BE2C (cell line): ENCODE measurements around the gene GLIS1.

Source experiments
- DNase-seq: peaks from one replicate; pipeline ENCODE4 v3.0.0-alpha.2; 2020
- H3K27me3 ChIP-seq: fragments of 250-450 bp; sonication (Bioruptor Pico); 2 replicates; pipeline ENCODE4 v1.5.1; 2020; ENCODE audit warnings: mild to moderate bottlenecking
- H3K36me3 ChIP-seq: fragments of 250-450 bp; sonication (Bioruptor Pico); 2 replicates; pipeline ENCODE4 v1.5.1; 2020; ENCODE audit warnings: mild to moderate bottlenecking
- H3K4me1 ChIP-seq: fragments of 250-450 bp; sonication (Bioruptor Pico); 2 replicates; pipeline ENCODE4 v1.5.1; 2020
- H3K4me3 ChIP-seq: 2 replicates; pipeline ENCODE4 v1.5.1; 2011; ENCODE audit warnings: low read depth, low read length
- H3K9me3 ChIP-seq: fragments of 250-450 bp; sonication (Bioruptor Pico); 2 replicates; pipeline ENCODE4 v1.5.1; 2020
- CTCF ChIP-seq: IDR thresholded peaks from 2 replicates; pipeline ENCODE4 v1.5.1; 2012; ENCODE audit warnings: mild to moderate bottlenecking, low read depth, low read length

Gene GLIS1

GRCh38 chr1:53525595-53525994 is 213.4 kb downstream of the GLIS1 start:
- TF ChIP-seq CTCF, result 0 out of 2 replicates have a peak, but pooled peaks have one; percentile 10
- peaks cover 17% of the 10 kb centered on the region for H3K4me1 ChIP-seq
- DNase-seq, result peak; percentile 30

GRCh38 chr1:53524428-53525375 is 214.3 kb downstream of the GLIS1 start:
- TF ChIP-seq CTCF, result no peak
- Histone ChIP-seq H3K27me3 (no peaks in the 10 kb centered on the region), H3K4me1 (peaks cover 17% of the 10 kb centered on the region), H3K9me3 (no peaks in the 10 kb centered on the region), H3K36me3 (no peaks in the 10 kb centered on the region), H3K4me3 (no peak overlapping the region)
- peak; percentile 28 for DNase-seq

More at GRCh38 chr1:53525595-53525994, 213.4 kb downstream of the GLIS1 start:
- Histone ChIP-seq H3K36me3 (no peaks in the 10 kb centered on the region), H3K4me3 (no peak overlapping the region), H3K9me3 (no peaks in the 10 kb centered on the region), H3K27me3 (no peaks in the 10 kb centered on the region)

GRCh38 chr1:53521924-53522552 is 216.9 kb downstream of the GLIS1 start:
- H3K36me3 ChIP-seq, result no peaks in the 10 kb centered on the region
- H3K4me3 ChIP-seq, result no peak overlapping the region
- no peaks in the 10 kb centered on the region for H3K9me3 ChIP-seq
- TF ChIP-seq CTCF, result no peak
- H3K4me1 ChIP-seq, result peaks cover 15% of the 10 kb centered on the region
- peak; percentile 39 for DNase-seq
- H3K27me3 ChIP-seq, result no peaks in the 10 kb centered on the region

- H3K27me3 ChIP-seq, result no peaks in the 10 kb centered on the region
- H3K9me3 ChIP-seq, result no peaks in the 10 kb centered on the region
- no peaks in the 10 kb centered on the region for H3K36me3 ChIP-seq
- no peak for TF ChIP-seq CTCF
- no peaks in the 10 kb centered on the region for H3K4me1 ChIP-seq
- no peak for DNase-seq
- no peak overlapping the region for H3K4me3 ChIP-seq
Measured at GRCh38 chr1:53520481-53520880, 218.5 kb downstream of the GLIS1 start.

GRCh38 chr1:53519421-53519820 is 219.5 kb downstream of the GLIS1 start:
- no peaks in the 10 kb centered on the region for H3K4me1 ChIP-seq
- H3K27me3 ChIP-seq, result no peaks in the 10 kb centered on the region
- H3K4me3 ChIP-seq, result no peak overlapping the region
- TF ChIP-seq CTCF, result no peak
- DNase-seq, result no peak
- H3K9me3 ChIP-seq, result no peaks in the 10 kb centered on the region
- no peaks in the 10 kb centered on the region for H3K36me3 ChIP-seq

GRCh38 chr1:53518775-53519174 is 220.2 kb downstream of the GLIS1 start:
- Histone ChIP-seq H3K4me1 (no peaks in the 10 kb centered on the region), H3K9me3 (no peaks in the 10 kb centered on the region), H3K27me3 (no peaks in the 10 kb centered on the region), H3K4me3 (no peak overlapping the region), H3K36me3 (no peaks in the 10 kb centered on the region)
- DNase-seq, result no peak
- no peak for TF ChIP-seq CTCF
